Heart left ventricle (tissue), 16 donors: ENCODE measurements around the gene EFHD2. TPM values are rescaled to one million over a fixed set of nuclear protein-coding genes. Genes with fewer than 3 reads are reported as not detected.

Experiments used
- ATAC-seq, 4 donors: fragments of 200-7000 bp; cut with Tn5 transposase; one replicate each; pipeline ENCODE4 v1.9.1; 2020 to 2022; ENCODE audit warnings: moderate library complexity in 4 of 4, mild to moderate bottlenecking in 3 of 4, moderate number of reproducible peaks in 1 of 4
- DNase-seq, 5 donors: peaks; one replicate each; pipeline ENCODE4 v3.0.0-alpha.2; 2020
- H3K27ac ChIP-seq, 12 donors: fragments of 200-600 bp; sonication (generic) in 4 of 12; one replicate each; pipeline versions ENCODE4 v1.5.0 to v1.8.0; 2016 to 2022; ENCODE audit warnings: mild to moderate bottlenecking in 2 of 12
- H3K27me3 ChIP-seq, 9 donors: fragments of 200-600 bp; sonication (generic) in 2 of 9; one replicate each; pipeline versions ENCODE4 v1.5.1 to v1.8.0; 2016 to 2022; ENCODE audit warnings: mild to moderate bottlenecking in 3 of 9
- H3K36me3 ChIP-seq, 9 donors: fragments of 200-600 bp; sonication (generic) in 2 of 9; one replicate each; pipeline versions ENCODE4 v1.5.0 to v1.8.0; 2018 to 2022; ENCODE audit warnings: mild to moderate bottlenecking in 2 of 9
- H3K4me1 ChIP-seq, 12 donors: fragments of 200-600 bp; sonication (generic) in 4 of 12; one replicate each; pipeline versions ENCODE4 v1.5.0 to v1.8.0; 2016 to 2022; ENCODE audit warnings: mild to moderate bottlenecking in 3 of 12
- H3K4me3 ChIP-seq, 12 donors: fragments of 200-600 bp; sonication (generic) in 4 of 12; one replicate each; pipeline versions ENCODE4 v1.5.0 to v1.8.0; 2017 to 2022; ENCODE audit warnings: mild to moderate bottlenecking in 9 of 12, moderate library complexity in 4 of 12
- H3K9me3 ChIP-seq, 12 donors: fragments of 200-600 bp; sonication (generic) in 4 of 12; one replicate each; pipeline versions ENCODE4 v1.5.0 to v1.8.0; 2016 to 2022; ENCODE audit warnings: mild to moderate bottlenecking in 1 of 12
- CTCF ChIP-seq, 12 donors: fragments of 200-600 bp; sonication (generic) in 4 of 12; IDR thresholded peaks; one replicate each; pipeline versions ENCODE4 v1.5.0 to v1.8.0; 2018 to 2022; ENCODE audit warnings: antibody characterized with exemption in 12 of 12, mild to moderate bottlenecking in 5 of 12
- POLR2A ChIP-seq, 2 donors: fragments of 450-650 bp; IDR thresholded peaks; one replicate each; pipeline ENCODE4 v1.6.1; 2017; ENCODE audit warnings: antibody characterized with exemption in 2 of 2, mild to moderate bottlenecking in 2 of 2, moderate library complexity in 2 of 2
- WGBS, 4 donors: extraction: QIAGEN DNeasy Blood & Tissue Kit in 2 of 4; methylation state at CpG; one replicate each; pipeline versions ENCODE4 v1.1.5 to v1.1.7; 2013 to 2018; 5-methylcytosine and 5-hydroxymethylcytosine counted together
- intact Hi-C, 10 donors: fragments of 100-400 bp; cut with DNase I; formaldehyde crosslinking; loops; one replicate each; pipeline versions ENCODE4 v1.11.1 to v1.14.2; 2022
- polyA plus RNA-seq, 2 donors: library from polyadenylated mRNA; stranded (reverse); fragments of 200-250 nt; gene quantifications; one replicate each; pipeline ENCODE4 v1.2.3, GENCODE V29; 2013
- total RNA-seq, 9 donors: library from RNA; depleted of rRNA in 2 of 9; stranded (reverse); fragments of >200 nt in 2 of 9; fragmentation: NEBNext Ultra II Directional in 3 of 9; extraction: Animal tissue kit (Norgen Biotek cat#: 25700) in 3 of 9; gene quantifications; one replicate each; pipeline versions ENCODE4 v1.1.0 to v1.2.4, GENCODE V29; 2016 to 2023
- donor health status: ischemic (EF 13 %, LVEDD 7.1; RV severe dilation, severe dysfunction).
- donor health status: healthy with polysubstance abuse.
- donor health status: DM: no; HTN: yes; CAD: no.
- donor health status: DM: no; HTN: no; CAD: no.
- donor health status: ischemic (EF 25% LVEDD 6.9; RV normal size, moderate dysfunction).
- donor health status: ischemic (EF 25% LVEDD 5.7; RV mildly dilated, moderate dysfunction).
- donor health status: healthy.
- donor health status: DM: yes; HTN: yes; CAD: no.
- donor health status: ischemic (EF 35%, LVEDD 5.7; RV mildly dilated, moderate dysfunction).
- donor health status: nonischemic (EF 11% LVEDD 7.7; RV severe dilation, severe dysfunction).
- donor health status: DM: yes; HTN: yes; CAD: no.
- donor health status: PGD.
- donor health status: ischemic (EF 29% LVEDD 5.4; RV normal size, mild dysfunction).
- donor health status: nonischemic (EF 23%, LVEDD 6.1; RV moderate dilation, normal function).

Gene EFHD2
- total and polyA plus RNA-seq, 11 donors: 11.2 to 52.2 (median 15.8) TPM

- no peak overlapping the region for H3K4me3 ChIP-seq
- H3K9me3 ChIP-seq: peaks cover 0 to 14% (median 4%) of the 10 kb centered on the region in 12 donors
- H3K4me1 ChIP-seq: peaks cover 0 to 10% (median 0%) of the 10 kb centered on the region in 12 donors
- WGBS, 4 donors: 92 to 93% (median 92%) methylated on average over 2 of the region's 2 CpGs
- TF ChIP-seq POLR2A (IDR thresholded peaks at IDR 0.05) (no peak), CTCF (IDR thresholded peaks at IDR 0.05) (no peak)
- no peak overlapping the region for H3K27ac ChIP-seq
- H3K27me3 ChIP-seq: no peaks in the 10 kb centered on the region
- intact Hi-C loops: no loop called here
- ATAC-seq (no peak), DNase-seq (no peak)
- no peaks in the 10 kb centered on the region for H3K36me3 ChIP-seq
These were observed 12.5 kb upstream of the EFHD2 start for GRCh38 chr1:15397236-15397635.

GRCh38 chr1:15399710-15400109, 10.0 kb upstream of the EFHD2 start:
- H3K27me3 ChIP-seq: no peaks in the 10 kb centered on the region
- H3K4me1 ChIP-seq: peaks cover 0 to 10% (median 0%) of the 10 kb centered on the region in 12 donors
- TF ChIP-seq POLR2A (IDR thresholded peaks at IDR 0.05) (no peak), CTCF (IDR thresholded peaks at IDR 0.05) (no peak)
- H3K27ac ChIP-seq: no peak overlapping the region
- H3K36me3 ChIP-seq: no peaks in the 10 kb centered on the region
- intact Hi-C loops: no loop called here
- ATAC-seq (no peak), DNase-seq (no peak)
- 97 to 100% (median 99%) methylated on average over 2 of the region's 2 CpGs for WGBS, 4 donors
- H3K9me3 ChIP-seq: peaks cover 0 to 14% (median 4%) of the 10 kb centered on the region in 12 donors
- no peak overlapping the region for H3K4me3 ChIP-seq

GRCh38 chr1:15400627-15401026, 9.1 kb upstream of the EFHD2 start:
- intact Hi-C loops: no loop called here
- Histone ChIP-seq H3K27ac (no peak overlapping the region), H3K27me3 (no peaks in the 10 kb centered on the region), H3K9me3 (peaks cover 0 to 14% (median 4%) of the 10 kb centered on the region in 12 donors), H3K4me3 (no peak overlapping the region), H3K36me3 (no peaks in the 10 kb centered on the region), H3K4me1 (peaks cover 0 to 10% (median 0%) of the 10 kb centered on the region in 12 donors)
- ATAC-seq: no peak
- no peak for DNase-seq
- WGBS, 4 donors: 94 to 98% (median 96%) methylated on average over 3 of the region's 3 CpGs
- TF ChIP-seq CTCF (IDR thresholded peaks at IDR 0.05): no peak
- TF ChIP-seq POLR2A (IDR thresholded peaks at IDR 0.05): no peak

- Histone ChIP-seq H3K27ac (no peak overlapping the region), H3K27me3 (no peaks in the 10 kb centered on the region), H3K4me1 (peaks cover 0 to 10% (median 0%) of the 10 kb centered on the region in 12 donors), H3K4me3 (no peak overlapping the region), H3K9me3 (peaks cover 0 to 14% (median 4%) of the 10 kb centered on the region in 12 donors), H3K36me3 (no peaks in the 10 kb centered on the region)
- DNase-seq (no peak), ATAC-seq (no peak)
- 58 to 71% (median 66%) methylated on average over 7 of the region's 7 CpGs for WGBS, 4 donors
- intact Hi-C loops: no loop called here
- TF ChIP-seq CTCF (IDR thresholded peaks at IDR 0.05): no peak
- TF ChIP-seq POLR2A (IDR thresholded peaks at IDR 0.05): no peak
These were observed 8.2 kb upstream of the EFHD2 start for GRCh38 chr1:15401391-15402055.
